H9 (cell line): ENCODE results near the gene PARK7. TPM values are rescaled to one million over a fixed set of nuclear protein-coding genes. Genes with fewer than 3 reads are reported as not detected.
A peak's percentile ranks its signal among the peaks of the same experiment; 100 is the strongest.

Source experiments
- DNase-seq: peaks from one replicate; pipeline ENCODE4 v3.0.0-alpha.2; 2017
- H2AFZ ChIP-seq: one replicate; pipeline ENCODE4 v1.6.1; 2013; ENCODE audit warnings: mild to moderate bottlenecking, low read length, control low read depth, moderate library complexity
- H2AK5ac ChIP-seq: 2 replicates; pipeline ENCODE4 v1.6.1; 2013; ENCODE audit warnings: low read length, control low read depth, mixed read lengths; ENCODE audit not compliant: insufficient read length
- H2BK120ac ChIP-seq: one replicate; pipeline ENCODE4 v1.6.1; 2013; ENCODE audit warnings: low read depth, mild to moderate bottlenecking, low read length, control low read depth, inconsistent platforms; ENCODE audit not compliant: poor library complexity, severe bottlenecking
- H2BK12ac ChIP-seq: 2 replicates; pipeline ENCODE4 v1.6.1; 2013; ENCODE audit warnings: low read length, control low read depth, mixed read lengths, low read depth; ENCODE audit not compliant: insufficient read length
- H2BK15ac ChIP-seq: 2 replicates; pipeline ENCODE4 v1.6.1; 2013; ENCODE audit warnings: low read depth, low read length, control low read depth
- H2BK20ac ChIP-seq: one replicate; pipeline ENCODE4 v1.6.1; 2013; ENCODE audit warnings: low read depth, mild to moderate bottlenecking, low read length, control low read depth, inconsistent platforms; ENCODE audit not compliant: poor library complexity, severe bottlenecking
- H2BK5ac ChIP-seq: 2 replicates; pipeline ENCODE4 v1.6.1; 2013; ENCODE audit warnings: low read length, control low read depth, mixed read lengths; ENCODE audit not compliant: insufficient read length
- H3K14ac ChIP-seq: 2 replicates; pipeline ENCODE4 v1.6.1; 2013; ENCODE audit warnings: low read length, control low read depth; ENCODE audit not compliant: insufficient read depth
- H3K18ac ChIP-seq: 2 replicates; pipeline ENCODE4 v1.6.1; 2013; ENCODE audit warnings: low read depth, mild to moderate bottlenecking, mixed read lengths, low read length, control low read depth; ENCODE audit not compliant: insufficient read length
- H3K23ac ChIP-seq: 2 replicates; pipeline ENCODE4 v1.6.1; 2013; ENCODE audit warnings: low read length, control low read depth, mixed read lengths, low read depth; ENCODE audit not compliant: insufficient read length
- H3K23me2 ChIP-seq: 2 replicates; pipeline ENCODE4 v1.6.1; 2013; ENCODE audit warnings: low read depth, mild to moderate bottlenecking, mixed read lengths, low read length, control low read depth; ENCODE audit not compliant: insufficient read length, poor library complexity, severe bottlenecking
- H3K27ac ChIP-seq: 2 replicates; pipeline ENCODE4 v1.5.1; 2013; ENCODE audit warnings: low read length, control low read depth, mixed read lengths, low read depth; ENCODE audit not compliant: insufficient read length
- H3K27me3 ChIP-seq: 2 replicates; pipeline ENCODE4 v1.6.1; 2013; ENCODE audit warnings: low read length, control low read depth, inconsistent platforms; ENCODE audit not compliant: insufficient read depth
- H3K4ac ChIP-seq: 2 replicates; pipeline ENCODE4 v1.6.1; 2013; ENCODE audit warnings: low read depth, mild to moderate bottlenecking, control low read depth, inconsistent platforms, low read length, moderate library complexity
- H3K4me1 ChIP-seq: 2 replicates; pipeline ENCODE4 v1.6.1; 2013; ENCODE audit warnings: low read length, control low read depth, inconsistent platforms; ENCODE audit not compliant: insufficient read depth
- H3K4me2 ChIP-seq: 2 replicates; pipeline ENCODE4 v1.6.1; 2013; ENCODE audit warnings: low read length, control low read depth, mixed read lengths; ENCODE audit not compliant: insufficient read length, insufficient read depth
- H3K56ac ChIP-seq: 2 replicates; pipeline ENCODE4 v1.6.1; 2013; ENCODE audit warnings: low read depth, mild to moderate bottlenecking, mixed read lengths, low read length, control low read depth; ENCODE audit not compliant: insufficient read length
- H3K79me1 ChIP-seq: 2 replicates; pipeline ENCODE4 v1.6.1; 2013; ENCODE audit warnings: low read depth, mild to moderate bottlenecking, moderate library complexity, low read length, control low read depth, inconsistent platforms; ENCODE audit not compliant: insufficient read depth, poor library complexity, severe bottlenecking
- H3K79me2 ChIP-seq: 2 replicates; pipeline ENCODE4 v1.6.1; 2013; ENCODE audit warnings: low read length, control low read depth, inconsistent platforms; ENCODE audit not compliant: insufficient read depth
- H3K9ac ChIP-seq: 2 replicates; pipeline ENCODE4 v1.6.1; 2013; ENCODE audit warnings: low read length, control low read depth, mixed read lengths; ENCODE audit not compliant: insufficient read length; ENCODE audit errors: extremely low read depth
- H3K9me3 ChIP-seq: one replicate; pipeline ENCODE4 v1.6.1; 2013; ENCODE audit warnings: low read depth, low read length, inconsistent platforms; ENCODE audit not compliant: control insufficient read depth
- H3T11ph ChIP-seq: one replicate; pipeline ENCODE4 v1.6.1; 2013; ENCODE audit warnings: mild to moderate bottlenecking, low read length, control low read depth, inconsistent platforms
- H4K20me1 ChIP-seq: one replicate; pipeline ENCODE4 v1.6.1; 2013; ENCODE audit not compliant: control insufficient read depth, insufficient read length, insufficient read depth
- H4K5ac ChIP-seq: 2 replicates; pipeline ENCODE4 v1.6.1; 2013; ENCODE audit warnings: low read depth, mild to moderate bottlenecking, mixed read lengths, low read length, control low read depth; ENCODE audit not compliant: insufficient read length
- H4K8ac ChIP-seq: replicated peaks from 2 replicates; pipeline ENCODE4 v1.6.1; 2013; ENCODE audit warnings: low read length, control low read depth, mixed read lengths, low read depth; ENCODE audit not compliant: insufficient read length
- H4K91ac ChIP-seq: 2 replicates; pipeline ENCODE4 v1.6.1; 2013; ENCODE audit warnings: low read depth, mild to moderate bottlenecking, moderate library complexity, mixed read lengths, low read length, control low read depth; ENCODE audit not compliant: insufficient read length
- H3K27ac Mint-ChIP-seq, 3 experiments: 2 replicates in 2 of 3; 3 replicates in 1 of 3; pipeline ENCODE4 v1.8.0; 2020 to 2021; ENCODE audit warnings: mixed read lengths in 3 of 3, mild to moderate bottlenecking in 1 of 3, moderate library complexity in 1 of 3
- H3K27me3 Mint-ChIP-seq: 2 replicates; pipeline ENCODE4 v1.8.0; 2021; ENCODE audit warnings: low read depth, mild to moderate bottlenecking, moderate library complexity, mixed read lengths
- H3K36me3 Mint-ChIP-seq, 3 experiments: 2 replicates in 2 of 3; 3 replicates in 1 of 3; pipeline ENCODE4 v1.8.0; 2020 to 2021; ENCODE audit warnings: low read depth in 3 of 3, mixed read lengths in 3 of 3; ENCODE audit not compliant: insufficient read depth in 1 of 3
- H3K4me1 Mint-ChIP-seq, 2 experiments: 2 replicates each; pipeline ENCODE4 v1.8.0; 2020; ENCODE audit warnings: mixed read lengths in 2 of 2
- H3K4me3 Mint-ChIP-seq, 2 experiments: 2 replicates in 1 of 2; 3 replicates in 1 of 2; pipeline ENCODE4 v1.8.0; 2020 to 2021; ENCODE audit warnings: mild to moderate bottlenecking in 2 of 2, mixed read lengths in 2 of 2, moderate library complexity in 1 of 2
- H3K9me3 Mint-ChIP-seq, 2 experiments: 2 replicates in 1 of 2; 3 replicates in 1 of 2; pipeline ENCODE4 v1.8.0; 2020; ENCODE audit warnings: mild to moderate bottlenecking in 2 of 2, mixed read lengths in 2 of 2, moderate library complexity in 1 of 2
- WGBS: extraction: QIAGEN DNeasy Blood & Tissue Kit; methylation state at CpG from one replicate; pipeline ENCODE4 v1.1.7; 2013; ENCODE audit warnings: missing lambda C conversion rate, low lambda C conversion rate, mixed read lengths; ENCODE audit not compliant: insufficient read length; ENCODE audit errors: extremely low coverage; 5-methylcytosine and 5-hydroxymethylcytosine counted together
- total RNA-seq: library from RNA; stranded (reverse); gene quantifications from 2 replicates; pipeline ENCODE4 v1.2.1, GENCODE V29; 2021
- TF ChIP-seq, protein P1 (sequence below): fragments of 200-600 bp; sonication (generic); conservative IDR thresholded peaks from 3 replicates; pipeline ENCODE4 v1.8.0; 2021; ENCODE audit warnings: antibody characterized with exemption, mild to moderate bottlenecking

The PARK7 gene
- total RNA-seq, 1 experiment from 2014 or later, result 370 TPM

DNA sequence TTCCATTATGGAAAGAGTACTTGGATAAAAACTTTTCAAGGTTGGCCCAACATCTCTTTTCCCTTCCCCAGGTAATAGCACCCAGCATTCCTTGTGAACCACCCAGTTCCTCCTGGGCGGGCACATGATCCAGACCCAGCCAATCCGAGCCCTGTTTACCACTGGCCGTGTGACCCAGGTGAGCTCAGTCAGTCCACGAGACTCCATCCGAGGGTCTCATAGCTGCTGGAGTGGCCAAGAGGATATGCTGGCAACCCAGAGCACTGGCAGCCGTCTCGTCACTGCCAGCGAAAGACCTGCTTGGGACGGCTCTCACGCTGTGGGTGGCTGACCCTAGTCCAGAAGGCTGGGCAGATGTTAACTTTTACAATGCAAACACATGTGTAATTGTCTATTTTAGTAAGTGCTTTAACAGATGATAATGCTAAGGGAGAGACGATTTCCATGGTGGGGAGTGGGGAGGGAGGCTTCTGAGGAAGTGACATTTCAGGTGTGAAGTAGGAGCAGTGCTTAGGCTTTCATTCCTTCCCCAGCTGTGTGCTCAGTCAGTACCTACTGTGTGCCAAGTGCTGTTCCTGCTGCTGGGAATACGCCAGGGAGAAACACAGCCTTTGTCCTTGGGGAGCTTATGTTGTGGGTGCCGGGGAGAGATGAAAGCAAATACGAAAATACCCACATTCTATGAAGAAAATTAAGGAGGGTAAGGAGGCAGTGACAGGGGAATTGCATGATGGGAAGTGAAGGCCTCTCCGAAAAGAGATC lies 24.5 kb downstream of the PARK7 start:
- Mint-ChIP-seq H3K36me3 (peaks cover 46 to 68% (median 54%) of the 10 kb centered on the region in 3 experiments), H3K4me3 (no peak overlapping the region), H3K27me3 (no peaks in the 10 kb centered on the region), H3K27ac (peak overlapping the region; percentile 53 to 94 (median 94); a peak in 6 of 7 replicates), H3K9me3 (peaks cover 0 to 5% of the 10 kb centered on the region in 2 experiments; a peak in 1 of 5 replicates), H3K4me1 (peaks cover 14 to 33% of the 10 kb centered on the region in 2 experiments)
- H3K27me3 ChIP-seq, result no peaks in the 10 kb centered on the region
- H3K56ac ChIP-seq, result no peak overlapping the region
- H2BK5ac ChIP-seq, result no peak overlapping the region
- H2AFZ ChIP-seq, result no peak overlapping the region
- H3K79me2 ChIP-seq, result no peaks in the 10 kb centered on the region
- H4K20me1 ChIP-seq, result peaks cover 3% of the 10 kb centered on the region
- no peak overlapping the region for H3K9ac ChIP-seq
- H4K8ac ChIP-seq, result no peak overlapping the region
- H3K79me1 ChIP-seq, result no peaks in the 10 kb centered on the region
- H3T11ph ChIP-seq, result no peak overlapping the region
- H3K9me3 ChIP-seq, result no peaks in the 10 kb centered on the region
- TF ChIP-seq, protein P1, sequence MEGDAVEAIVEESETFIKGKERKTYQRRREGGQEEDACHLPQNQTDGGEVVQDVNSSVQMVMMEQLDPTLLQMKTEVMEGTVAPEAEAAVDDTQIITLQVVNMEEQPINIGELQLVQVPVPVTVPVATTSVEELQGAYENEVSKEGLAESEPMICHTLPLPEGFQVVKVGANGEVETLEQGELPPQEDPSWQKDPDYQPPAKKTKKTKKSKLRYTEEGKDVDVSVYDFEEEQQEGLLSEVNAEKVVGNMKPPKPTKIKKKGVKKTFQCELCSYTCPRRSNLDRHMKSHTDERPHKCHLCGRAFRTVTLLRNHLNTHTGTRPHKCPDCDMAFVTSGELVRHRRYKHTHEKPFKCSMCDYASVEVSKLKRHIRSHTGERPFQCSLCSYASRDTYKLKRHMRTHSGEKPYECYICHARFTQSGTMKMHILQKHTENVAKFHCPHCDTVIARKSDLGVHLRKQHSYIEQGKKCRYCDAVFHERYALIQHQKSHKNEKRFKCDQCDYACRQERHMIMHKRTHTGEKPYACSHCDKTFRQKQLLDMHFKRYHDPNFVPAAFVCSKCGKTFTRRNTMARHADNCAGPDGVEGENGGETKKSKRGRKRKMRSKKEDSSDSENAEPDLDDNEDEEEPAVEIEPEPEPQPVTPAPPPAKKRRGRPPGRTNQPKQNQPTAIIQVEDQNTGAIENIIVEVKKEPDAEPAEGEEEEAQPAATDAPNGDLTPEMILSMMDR, result no peak
- no peak overlapping the region for H3K4me2 ChIP-seq
- no peaks in the 10 kb centered on the region for H3K4me1 ChIP-seq
- H3K23me2 ChIP-seq, result no peaks in the 10 kb centered on the region
- no peak for DNase-seq
- WGBS, result no CpG with 5 or more reads among the region's 15 CpGs
- H4K91ac ChIP-seq, result no peak overlapping the region
- no peak overlapping the region for H2BK12ac ChIP-seq
- H2BK120ac ChIP-seq, result no peak overlapping the region
- no peak overlapping the region for H2AK5ac ChIP-seq
- H2BK15ac ChIP-seq, result no peak overlapping the region
- H3K23ac ChIP-seq, result no peak overlapping the region
- H3K27ac ChIP-seq, result no peak overlapping the region
- H3K18ac ChIP-seq, result no peak overlapping the region
- no peak overlapping the region for H2BK20ac ChIP-seq
- no peak overlapping the region for H4K5ac ChIP-seq
- no peak overlapping the region for H3K14ac ChIP-seq
- H3K4ac ChIP-seq, result no peak overlapping the region
